ENCODE data around the gene ST3GAL5. TPM values are rescaled to one million over a fixed set of nuclear protein-coding genes. Genes with fewer than 3 reads are reported as not detected.

The ST3GAL5 gene
- total RNA-seq, 2 donors from 2014 or later, result 24.7 to 38.6 TPM

GRCh38 chr2:85789271-85789670 is 99.5 kb downstream of the ST3GAL5 start:
- 88% methylated on average over 5 of the region's 5 CpGs for WGBS
- no peak overlapping the region for H3K27ac ChIP-seq
- H3K4me3 ChIP-seq, result no peak overlapping the region
- DNase-seq (ENCODE audit: low spot score), result no peak
- no peaks in the 10 kb centered on the region for H3K4me1 ChIP-seq (replicated peaks)
- no peaks in the 10 kb centered on the region for H3K27me3 ChIP-seq (replicated peaks; ENCODE audit: insufficient read depth)
- intact Hi-C loops (cut with DNase I), result no loop called here
- no peaks in the 10 kb centered on the region for H3K9me3 ChIP-seq
- TF ChIP-seq POLR2AphosphoS5 (IDR thresholded peaks at IDR 0.05) (no peak), POLR2A (IDR thresholded peaks at IDR 0.05) (no peak), CTCF (IDR thresholded peaks at IDR 0.05) (no peak)
- no peaks in the 10 kb centered on the region for H3K36me3 ChIP-seq

- no peak for DNase-seq (ENCODE audit: low spot score)
- intact Hi-C loops (cut with DNase I), result no loop called here
- Histone ChIP-seq H3K27ac (no peak overlapping the region), H3K9me3 (no peaks in the 10 kb centered on the region), H3K27me3 (replicated peaks; ENCODE audit: insufficient read depth) (no peaks in the 10 kb centered on the region), H3K4me3 (no peak overlapping the region), H3K4me1 (replicated peaks) (no peaks in the 10 kb centered on the region), H3K36me3 (no peaks in the 10 kb centered on the region)
- WGBS, result 89% methylated on average over 3 of the region's 3 CpGs
- TF ChIP-seq POLR2AphosphoS5 (IDR thresholded peaks at IDR 0.05) (no peak), POLR2A (IDR thresholded peaks at IDR 0.05) (no peak), CTCF (IDR thresholded peaks at IDR 0.05) (no peak)
Observed at GRCh38 chr2:85788603-85789002, 100.2 kb downstream of the ST3GAL5 start.

GRCh38 chr2:85787981-85788340 is 100.8 kb downstream of the ST3GAL5 start:
- Histone ChIP-seq H3K36me3 (no peaks in the 10 kb centered on the region), H3K4me1 (replicated peaks) (no peaks in the 10 kb centered on the region), H3K4me3 (no peak overlapping the region), H3K27me3 (replicated peaks; ENCODE audit: insufficient read depth) (no peaks in the 10 kb centered on the region), H3K27ac (no peak overlapping the region), H3K9me3 (no peaks in the 10 kb centered on the region)
- DNase-seq (ENCODE audit: low spot score), result no peak
- intact Hi-C loops (cut with DNase I), result no loop called here
- no peak for TF ChIP-seq POLR2A (IDR thresholded peaks at IDR 0.05)
- no peak for TF ChIP-seq CTCF (IDR thresholded peaks at IDR 0.05)
- TF ChIP-seq POLR2AphosphoS5 (IDR thresholded peaks at IDR 0.05), result no peak
- 92% methylated on average over 6 of the region's 6 CpGs for WGBS

- WGBS, result 91% methylated on average over 8 of the region's 8 CpGs
- Histone ChIP-seq H3K27ac (no peak overlapping the region), H3K36me3 (no peaks in the 10 kb centered on the region), H3K4me3 (no peak overlapping the region), H3K27me3 (replicated peaks; ENCODE audit: insufficient read depth) (no peaks in the 10 kb centered on the region), H3K4me1 (replicated peaks) (no peaks in the 10 kb centered on the region), H3K9me3 (no peaks in the 10 kb centered on the region)
- DNase-seq (ENCODE audit: low spot score), result no peak
- intact Hi-C loops (cut with DNase I), result no loop called here
- no peak for TF ChIP-seq POLR2A (IDR thresholded peaks at IDR 0.05)
- no peak for TF ChIP-seq CTCF (IDR thresholded peaks at IDR 0.05)
- TF ChIP-seq POLR2AphosphoS5 (IDR thresholded peaks at IDR 0.05), result no peak
Observed at GRCh38 chr2:85787282-85787980, 101.4 kb downstream of the ST3GAL5 start.

Small RNAs within 50 kb of the gene (small RNA-seq; reads per million reads assigned to genes)
- 0 reads per million in 2 donors for gene RN7SKP83

Other genes with a start within 250 kb of the ST3GAL5 start
- under 1 TPM in 1 of 2 donors, not detected in 1; 0.59 TPM for gene SFTPB, start 220.8 kb downstream of the ST3GAL5 start, total RNA-seq
- gene GNLY, start 194.6 kb downstream of the ST3GAL5 start, total RNA-seq, result under 1 TPM; 0.36 to 0.68 TPM
- gene ATOH8, start 135.0 kb downstream of the ST3GAL5 start, total RNA-seq, result 10 to 100 TPM; 40.1 to 49.8 TPM
- gene POLR1A, start 216.9 kb upstream of the ST3GAL5 start, total RNA-seq, result 10 to 100 TPM; 13.0 to 27.4 TPM
- 10 to 100 TPM; 64.1 to 95.1 TPM for gene PTCD3, start 217.2 kb upstream of the ST3GAL5 start, total RNA-seq

Data from prostate gland (tissue), 2 donors.